HepG2 (cell line): Measurements from ENCODE around the gene MFN2. TPM values are rescaled to one million over a fixed set of nuclear protein-coding genes. Genes with fewer than 3 reads are reported as not detected.

Source experiments
- AGO1 ChIP-seq: fragments of 200-400 bp; formaldehyde crosslinking; IDR thresholded peaks from 2 replicates; pipeline ENCODE4 v1.6.1; 2017; ENCODE audit warnings: mild to moderate bottlenecking, low read depth, low read length, moderate library complexity; ENCODE audit not compliant: poor library complexity, severe bottlenecking
- ARNT2 ChIP-seq: sonication (generic); formaldehyde crosslinking; IDR thresholded peaks from 2 replicates; pipeline ENCODE4 v1.8.0; 2022; ENCODE audit warnings: mild to moderate bottlenecking, low read depth, missing genetic modification reagents, moderate library complexity
- CBX1 ChIP-seq: IDR thresholded peaks from one replicate; pipeline ENCODE4 v1.6.1; 2016; ENCODE audit warnings: antibody characterized with exemption, low read depth
- GFI1 ChIP-seq: sonication (generic); formaldehyde crosslinking; IDR thresholded peaks from 2 replicates; pipeline ENCODE4 v1.5.0; 2020; ENCODE audit warnings: missing genetic modification reagents, mild to moderate bottlenecking, borderline replicate concordance
- HNRNPL ChIP-seq: fragments of 200-400 bp; formaldehyde crosslinking; IDR thresholded peaks from 2 replicates; pipeline ENCODE4 v1.6.1; 2017; ENCODE audit warnings: mild to moderate bottlenecking, low read depth, low read length
- MLLT10 ChIP-seq: sonication (generic); formaldehyde crosslinking; IDR thresholded peaks from 2 replicates; pipeline ENCODE4 v1.4.0; 2020; ENCODE audit warnings: missing genetic modification reagents
- MLXIP ChIP-seq: sonication (generic); formaldehyde crosslinking; IDR thresholded peaks from 2 replicates; pipeline ENCODE4 v1.9.0; 2021; ENCODE audit warnings: missing genetic modification reagents, borderline replicate concordance
- MYC ChIP-seq: sonication (generic); formaldehyde crosslinking; IDR thresholded peaks from 2 replicates; pipeline ENCODE4 v1.9.0; 2021; ENCODE audit warnings: missing genetic modification reagents, borderline replicate concordance
- ZNF484 ChIP-seq: sonication (generic); formaldehyde crosslinking; IDR thresholded peaks from 2 replicates; pipeline ENCODE4 v1.5.1; 2020; ENCODE audit warnings: mild to moderate bottlenecking, low read depth, missing genetic modification reagents, borderline replicate concordance
- ZNF556 ChIP-seq: sonication (generic); formaldehyde crosslinking; IDR thresholded peaks from 2 replicates; pipeline ENCODE4 v1.4.0; 2020; ENCODE audit warnings: mild to moderate bottlenecking, missing genetic modification reagents, borderline replicate concordance
- ZNF629 ChIP-seq: sonication (generic); formaldehyde crosslinking; conservative IDR thresholded peaks from 2 replicates; pipeline ENCODE4 v1.5.0; 2020; ENCODE audit warnings: missing genetic modification reagents
- polyA plus RNA-seq, 8 experiments: library from polyadenylated mRNA; depleted of rRNA in 3 of 8; stranded (reverse) in 7 of 8; unstranded in 1 of 8; fragments of >200 nt; fragmentation: Illumina TruSeq in 4 of 8; extraction: Trizol in 4 of 8; gene quantifications; 2 replicates each; pipeline versions ENCODE4 v1.2.1 to v1.2.3, GENCODE V29; 2011 to 2016; ENCODE audit warnings: low read depth in 4 of 8, missing spikeins in 1 of 8, mixed read lengths in 1 of 8; ENCODE audit not compliant: insufficient read depth in 1 of 8
- total RNA-seq, 5 experiments: library from RNA; depleted of rRNA; stranded (reverse); fragments of >200 nt; fragmentation: Illumina TruSeq; extraction: Trizol; gene quantifications; 2 replicates each; pipeline ENCODE4 v1.2.3, GENCODE V29; 2016; ENCODE audit warnings: low read depth in 1 of 5
- TF ChIP-seq, protein P1 (sequence below): sonication (generic); formaldehyde crosslinking; IDR thresholded peaks from 2 replicates; pipeline ENCODE4 v1.8.0; 2023; ENCODE audit warnings: mild to moderate bottlenecking, missing genetic modification reagents
- TF ChIP-seq, protein P2 (sequence below): sonication (generic); formaldehyde crosslinking; IDR thresholded peaks from 2 replicates; pipeline ENCODE4 v1.5.0; 2020; ENCODE audit warnings: mild to moderate bottlenecking, low read depth, missing genetic modification reagents, borderline replicate concordance
- TF ChIP-seq, protein P3 (sequence below): IDR thresholded peaks from 2 replicates; pipeline ENCODE4 v1.6.1; 2012; ENCODE audit warnings: low read depth, low read length, improper control_type of control experiment
- TF ChIP-seq, protein P4 (sequence below): sonication (generic); formaldehyde crosslinking; IDR thresholded peaks from 2 replicates; pipeline ENCODE4 v1.5.0; 2020; ENCODE audit warnings: missing genetic modification reagents
- TF ChIP-seq, protein P5 (sequence below): sonication (generic); formaldehyde crosslinking; IDR thresholded peaks from 2 replicates; pipeline ENCODE4 v1.4.0; 2020; ENCODE audit warnings: missing genetic modification reagents, borderline replicate concordance

The MFN2 gene
- total and polyA plus RNA-seq, 2 of the 13 experiments (the other 11 are each of a cell fraction or from before 2014, with no cell fraction given), result 38.7 to 60.9 TPM

DNA sequence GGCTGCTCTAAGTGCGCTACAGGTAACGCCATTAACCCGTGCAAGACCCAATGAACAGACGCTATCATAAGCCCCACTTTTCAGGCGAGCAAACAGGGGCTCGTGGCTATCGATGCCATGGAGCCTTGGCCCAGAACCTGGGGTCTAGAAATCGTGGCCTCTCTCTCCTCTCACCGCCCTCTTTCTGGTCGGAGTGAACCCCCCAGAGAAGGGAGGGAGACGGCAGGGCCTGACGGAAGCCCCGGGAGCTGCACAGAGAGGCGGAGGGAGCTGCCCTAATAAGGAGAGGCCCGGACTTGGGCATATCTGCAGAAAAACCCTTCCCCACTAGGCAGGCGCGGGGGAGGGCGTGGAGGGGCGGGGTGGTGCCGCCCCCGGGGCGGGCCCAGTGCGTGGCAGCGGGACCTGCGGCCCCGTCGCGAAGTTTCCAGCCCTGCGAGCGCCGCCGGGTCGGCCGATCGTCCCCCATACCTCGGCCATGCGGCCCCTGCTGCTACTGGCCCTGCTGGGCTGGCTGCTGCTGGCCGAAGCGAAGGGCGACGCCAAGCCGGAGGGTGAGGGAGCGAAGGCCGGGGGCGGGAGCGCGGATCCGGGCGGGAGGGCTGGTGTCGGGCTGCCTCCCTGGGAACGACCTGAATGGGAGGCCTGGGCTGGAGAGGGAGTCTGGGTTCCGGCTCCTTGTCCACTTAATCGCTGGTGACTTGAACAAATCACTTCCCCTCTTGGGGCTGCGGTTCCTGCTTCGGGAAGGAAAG, 45.8 kb upstream of the MFN2 start, which contains the start of gene PLOD1 (continued):
- TF ChIP-seq GFI1 (CRISPR knock-in tag) (peak; percentile 12; the same call in 1 of the 2 replicates), ZNF556 (CRISPR knock-in tag) (no peak), ZNF629 (CRISPR knock-in tag) (no peak), ZNF484 (CRISPR knock-in tag) (no peak), MLLT10 (CRISPR knock-in tag) (no peak), AGO1 (no peak), HNRNPL (no peak), CBX1 (peak; percentile 52), MLXIP (CRISPR knock-in tag) (no peak; the same call in 1 of the 2 replicates), MYC (peak; percentile 86; the same call in 1 of the 2 replicates), ARNT2 (CRISPR knock-in tag) (no peak)
- TF ChIP-seq, protein P1, sequence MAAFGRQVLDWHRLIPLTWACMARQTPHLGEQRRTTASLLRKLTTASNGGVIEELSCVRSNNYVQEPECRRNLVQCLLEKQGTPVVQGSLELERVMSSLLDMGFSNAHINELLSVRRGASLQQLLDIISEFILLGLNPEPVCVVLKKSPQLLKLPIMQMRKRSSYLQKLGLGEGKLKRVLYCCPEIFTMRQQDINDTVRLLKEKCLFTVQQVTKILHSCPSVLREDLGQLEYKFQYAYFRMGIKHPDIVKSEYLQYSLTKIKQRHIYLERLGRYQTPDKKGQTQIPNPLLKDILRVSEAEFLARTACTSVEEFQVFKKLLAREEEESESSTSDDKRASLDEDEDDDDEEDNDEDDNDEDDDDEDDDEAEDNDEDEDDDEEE, result peak; percentile 54
- TF ChIP-seq, protein P2, sequence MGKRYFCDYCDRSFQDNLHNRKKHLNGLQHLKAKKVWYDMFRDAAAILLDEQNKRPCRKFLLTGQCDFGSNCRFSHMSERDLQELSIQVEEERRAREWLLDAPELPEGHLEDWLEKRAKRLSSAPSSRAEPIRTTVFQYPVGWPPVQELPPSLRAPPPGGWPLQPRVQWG (CRISPR knock-in tag), result no peak
- TF ChIP-seq, protein P3, sequence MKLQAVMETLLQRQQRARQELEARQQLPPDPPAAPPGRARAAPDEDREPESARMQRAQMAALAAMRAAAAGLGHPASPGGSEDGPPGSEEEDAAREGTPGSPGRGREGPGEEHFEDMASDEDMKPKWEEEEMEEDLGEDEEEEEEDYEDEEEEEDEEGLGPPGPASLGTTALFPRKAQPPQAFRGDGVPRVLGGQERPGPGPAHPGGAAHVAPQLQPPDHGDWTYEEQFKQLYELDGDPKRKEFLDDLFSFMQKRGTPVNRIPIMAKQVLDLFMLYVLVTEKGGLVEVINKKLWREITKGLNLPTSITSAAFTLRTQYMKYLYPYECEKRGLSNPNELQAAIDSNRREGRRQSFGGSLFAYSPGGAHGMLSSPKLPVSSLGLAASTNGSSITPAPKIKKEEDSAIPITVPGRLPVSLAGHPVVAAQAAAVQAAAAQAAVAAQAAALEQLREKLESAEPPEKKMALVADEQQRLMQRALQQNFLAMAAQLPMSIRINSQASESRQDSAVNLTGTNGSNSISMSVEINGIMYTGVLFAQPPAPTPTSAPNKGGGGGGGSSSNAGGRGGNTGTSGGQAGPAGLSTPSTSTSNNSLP, result no peak
- TF ChIP-seq, protein P4, sequence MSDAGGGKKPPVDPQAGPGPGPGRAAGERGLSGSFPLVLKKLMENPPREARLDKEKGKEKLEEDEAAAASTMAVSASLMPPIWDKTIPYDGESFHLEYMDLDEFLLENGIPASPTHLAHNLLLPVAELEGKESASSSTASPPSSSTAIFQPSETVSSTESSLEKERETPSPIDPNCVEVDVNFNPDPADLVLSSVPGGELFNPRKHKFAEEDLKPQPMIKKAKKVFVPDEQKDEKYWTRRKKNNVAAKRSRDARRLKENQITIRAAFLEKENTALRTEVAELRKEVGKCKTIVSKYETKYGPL (CRISPR knock-in tag), result no peak; the same call in 1 of the 2 replicates
- TF ChIP-seq, protein P5, sequence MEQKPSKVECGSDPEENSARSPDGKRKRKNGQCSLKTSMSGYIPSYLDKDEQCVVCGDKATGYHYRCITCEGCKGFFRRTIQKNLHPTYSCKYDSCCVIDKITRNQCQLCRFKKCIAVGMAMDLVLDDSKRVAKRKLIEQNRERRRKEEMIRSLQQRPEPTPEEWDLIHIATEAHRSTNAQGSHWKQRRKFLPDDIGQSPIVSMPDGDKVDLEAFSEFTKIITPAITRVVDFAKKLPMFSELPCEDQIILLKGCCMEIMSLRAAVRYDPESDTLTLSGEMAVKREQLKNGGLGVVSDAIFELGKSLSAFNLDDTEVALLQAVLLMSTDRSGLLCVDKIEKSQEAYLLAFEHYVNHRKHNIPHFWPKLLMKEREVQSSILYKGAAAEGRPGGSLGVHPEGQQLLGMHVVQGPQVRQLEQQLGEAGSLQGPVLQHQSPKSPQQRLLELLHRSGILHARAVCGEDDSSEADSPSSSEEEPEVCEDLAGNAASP (CRISPR knock-in tag), result peak; percentile 41; the same call in 1 of the 2 replicates
